ENCODE data around the gene CAVIN1.
"Not testable (repeated sequence)": the region's sequence is repeated elsewhere in the genome, so short reads cannot be mapped to it uniquely, and the experiment has no call there.

Gene CAVIN1

DNA sequence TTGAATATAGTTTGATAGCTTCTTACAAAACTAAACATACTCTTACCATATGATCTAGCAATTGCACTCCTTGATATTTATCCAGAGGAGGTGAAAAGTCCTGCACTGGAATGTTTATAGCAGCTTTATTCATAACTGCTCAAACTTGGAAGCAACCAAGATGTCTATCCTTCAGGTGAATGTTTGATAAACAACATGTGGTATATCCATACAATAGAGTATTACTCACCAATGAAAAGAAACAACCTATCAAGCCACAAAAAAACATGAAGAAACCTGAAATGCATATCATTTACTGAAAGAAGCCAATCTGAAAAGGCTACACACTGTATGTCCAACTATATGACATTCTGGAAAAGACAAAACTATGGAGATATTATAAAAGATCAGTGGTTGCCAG lies 50.9 kb downstream of the CAVIN1 start:
- no peak for DNase-seq

DNA sequence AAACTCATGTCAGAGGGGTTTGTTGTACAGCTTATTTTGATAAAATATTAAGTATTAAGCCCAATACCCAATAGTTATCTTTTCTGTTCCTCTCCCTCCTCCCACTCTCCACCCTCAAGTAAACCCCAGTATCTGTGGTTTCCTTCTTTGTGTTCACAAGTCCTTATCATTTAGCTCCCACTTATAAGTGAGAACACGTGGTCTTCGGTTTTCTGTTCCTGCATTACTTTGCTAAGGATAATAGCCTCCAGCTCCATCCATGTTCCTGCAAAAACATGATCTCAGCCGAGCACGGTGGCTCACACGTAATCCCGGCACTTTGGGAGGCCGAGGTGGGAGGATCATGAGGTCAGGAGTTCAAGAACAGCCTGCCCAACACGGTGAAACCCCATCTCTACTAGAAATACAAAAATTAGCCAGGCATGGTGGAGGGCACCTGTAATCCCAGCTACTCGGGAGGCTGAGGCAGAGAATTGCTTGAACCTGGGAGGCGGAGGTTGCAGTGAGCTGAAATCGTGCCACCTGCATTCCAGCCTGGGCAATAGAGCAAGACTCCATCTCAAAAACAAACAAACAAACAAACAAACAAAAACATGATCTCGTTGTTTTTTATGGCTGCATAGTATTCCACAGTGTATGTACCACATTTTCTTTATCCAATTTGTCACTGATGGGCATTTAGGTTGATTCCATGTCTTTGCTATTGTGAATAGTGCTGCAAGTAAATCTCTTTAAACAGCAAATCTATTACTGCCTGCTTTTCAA lies 54.1 kb downstream of the CAVIN1 start:
- DNase-seq: not testable (repeated sequence)

- DNase-seq: not testable (repeated sequence)
Observed at GRCh38 chr17:42368310-42368709, 54.7 kb downstream of the CAVIN1 start.

DNA sequence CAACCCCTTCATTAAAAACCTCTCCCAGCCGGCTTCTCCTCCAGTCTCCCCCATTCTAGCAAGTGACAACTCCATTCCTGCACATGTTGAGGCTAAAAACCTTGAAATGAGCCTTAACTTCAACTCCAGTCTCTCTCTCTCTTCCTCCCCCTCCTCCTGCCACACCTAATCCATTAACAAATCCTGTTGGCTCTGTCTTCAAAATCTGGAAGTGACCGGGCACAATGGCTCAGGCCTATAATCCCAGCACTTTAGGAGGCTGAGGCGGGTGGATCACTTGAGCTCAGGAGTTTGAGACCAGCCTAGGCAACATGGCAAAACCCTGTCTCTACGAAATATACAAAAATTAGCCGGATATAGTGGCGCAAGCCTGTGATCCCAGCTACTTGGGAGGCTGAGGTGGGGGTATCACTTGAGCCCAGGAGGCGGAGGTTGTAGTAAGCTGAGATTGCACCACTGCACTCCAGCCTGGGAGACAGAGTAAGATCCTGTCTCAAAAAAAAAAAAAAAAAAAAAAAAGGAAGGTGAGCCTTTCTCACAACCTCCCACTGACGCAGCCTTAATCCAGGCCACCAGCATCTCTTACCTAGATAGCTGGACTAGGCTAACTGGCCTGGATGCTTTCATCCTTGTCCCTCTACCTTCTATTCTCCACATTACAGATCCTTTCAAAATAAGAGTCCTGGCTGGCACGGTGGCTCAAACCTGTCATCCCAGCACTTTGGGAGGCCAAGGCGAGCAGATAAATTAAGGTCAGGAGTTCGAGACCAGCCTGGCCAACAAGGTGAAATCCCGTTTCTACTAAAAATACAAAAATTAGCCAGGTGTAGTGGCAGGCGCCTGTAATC lies 56.7 kb downstream of the CAVIN1 start:
- not testable (repeated sequence) for DNase-seq

- no peak for DNase-seq
Observed at GRCh38 chr17:42365136-42365535, 57.9 kb downstream of the CAVIN1 start.

GRCh38 chr17:42363767-42364585 lies 59.1 kb downstream of the CAVIN1 start:
- no peak for DNase-seq

DNA sequence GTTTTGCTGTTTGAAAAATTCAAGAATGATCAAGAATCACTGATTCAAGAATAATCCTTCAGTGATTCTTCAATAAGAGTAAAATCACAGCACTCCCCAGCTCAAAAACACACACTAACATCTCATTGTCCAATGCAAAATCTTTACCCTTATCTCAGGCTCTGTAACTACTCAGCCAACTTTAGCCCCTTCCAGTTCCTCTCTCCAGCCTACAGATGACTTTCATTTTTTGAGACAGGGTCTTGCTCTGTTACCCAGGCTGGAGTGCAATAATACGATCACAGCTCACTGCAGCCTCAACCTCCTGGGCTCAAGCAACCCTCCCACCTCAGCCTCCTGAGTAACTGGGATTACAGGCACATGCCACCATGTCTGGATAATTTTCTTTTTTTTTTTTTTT lies 59.8 kb downstream of the CAVIN1 start:
- no peak for DNase-seq

GRCh38 chr17:42362245-42362961 lies 60.7 kb downstream of the CAVIN1 start:
- no peak for DNase-seq

- no peak for DNase-seq
Observed at GRCh38 chr17:42361781-42362186, 61.3 kb downstream of the CAVIN1 start.

DNA sequence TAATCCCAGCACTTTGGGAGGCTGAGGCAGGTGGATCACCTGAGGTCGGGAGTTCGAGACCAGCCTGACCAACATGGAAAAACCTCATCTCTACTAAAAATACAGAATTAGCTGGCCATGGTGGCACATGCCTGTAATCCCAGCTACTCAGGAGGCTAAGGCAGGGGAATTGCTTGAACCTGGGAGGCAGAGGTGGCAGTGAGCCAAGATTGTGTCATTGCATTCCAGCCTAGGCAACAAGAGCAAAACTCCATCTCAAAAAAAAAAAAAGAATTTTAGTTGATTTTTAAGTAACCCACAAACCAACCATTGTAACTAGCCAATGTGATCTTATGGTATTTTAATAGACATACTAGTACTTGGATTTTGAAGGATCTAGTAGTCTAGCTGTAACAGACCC lies 62.7 kb downstream of the CAVIN1 start:
- not testable (repeated sequence) for DNase-seq

- no peak for DNase-seq
Observed at GRCh38 chr17:42359133-42359532, 63.9 kb downstream of the CAVIN1 start.

- DNase-seq: no peak
Observed at GRCh38 chr17:42358434-42358833, 64.6 kb downstream of the CAVIN1 start.

DNA sequence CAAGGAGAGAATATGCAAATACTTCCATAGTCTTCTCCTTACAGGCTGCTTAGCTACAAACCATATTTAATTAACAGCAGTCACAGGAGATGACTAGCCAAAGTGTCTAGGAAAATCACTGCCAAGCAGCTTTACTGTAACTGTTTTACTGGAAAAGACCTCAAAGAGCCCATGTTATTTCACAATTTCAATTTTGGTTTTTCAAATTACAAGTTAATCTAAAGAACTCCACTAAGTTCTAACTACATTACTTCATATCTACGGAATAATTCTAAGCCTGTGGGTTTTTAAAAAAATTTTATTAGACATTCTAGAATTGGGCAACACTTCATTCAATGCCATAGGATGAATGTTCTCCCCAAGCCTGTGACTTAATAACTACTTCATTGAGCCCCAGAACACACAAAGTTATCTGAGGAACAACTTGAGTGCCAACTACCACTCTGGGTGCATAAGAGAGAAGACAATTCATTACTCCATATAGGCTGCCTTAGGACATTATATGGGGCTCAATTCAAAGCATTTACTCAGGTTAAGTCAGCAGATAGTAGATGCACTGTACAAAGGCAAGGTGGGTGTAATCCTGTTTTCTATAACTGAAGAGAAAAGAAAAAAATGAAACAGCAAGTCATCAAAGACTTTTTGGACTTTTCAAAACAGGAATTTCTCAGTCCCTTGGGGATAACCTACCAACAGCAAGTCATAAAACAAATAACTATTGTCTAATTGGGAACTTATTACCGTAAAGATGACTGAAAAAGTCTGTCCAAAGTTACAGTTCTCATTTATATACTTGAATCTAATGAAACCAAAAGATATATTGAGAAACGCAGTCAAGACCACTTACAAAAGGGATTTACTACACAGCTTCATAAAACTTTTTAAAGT lies 67.9 kb downstream of the CAVIN1 start:
- no peak for DNase-seq

Measured in right hindlimb (tissue), 1 donor.